Caki2 (cell line): ENCODE results near the gene CEP83. TPM values are rescaled to one million over a fixed set of nuclear protein-coding genes. Genes with fewer than 3 reads are reported as not detected.
A peak's percentile ranks its signal among the peaks of the same experiment; 100 is the strongest.
"Not testable (repeated sequence)": the region's sequence is repeated elsewhere in the genome, so short reads cannot be mapped to it uniquely, and the experiment has no call there.

Experiments
- DNase-seq: peaks from one replicate; pipeline ENCODE4 v3.0.0-alpha.2; 2015; ENCODE audit warnings: low read depth
- in situ Hi-C: cut with HindIII; loops from 2 replicates; pipeline ENCODE4 v1.10.0; 2016; ENCODE audit warnings: low sequenced_read_pairs, low pct_unique_long_range_greater_than_20kb, mixed read lengths
- total RNA-seq: library from RNA; depleted of rRNA; stranded (reverse); fragments of >200 nt; shearing (Covaris generic); gene quantifications from 2 replicates; pipeline ENCODE4 v1.2.3, GENCODE V29; 2014; ENCODE audit warnings: low replicate concordance

CEP83 gene
- total RNA-seq, 1 experiment from 2014 or later = 10.6 TPM

GRCh38 chr12:94437303-94437702 lies 22.4 kb downstream of the CEP83 start:
- no peak for DNase-seq
- in situ Hi-C loops = no loop called here

- in situ Hi-C loops = no loop called here
- no peak for DNase-seq
Observed at GRCh38 chr12:94435511-94435927, 24.1 kb downstream of the CEP83 start.

- no peak for DNase-seq
- in situ Hi-C loops = no loop called here
Observed at GRCh38 chr12:94434171-94434570, 25.5 kb downstream of the CEP83 start.

GRCh38 chr12:94433744-94434143 lies 25.9 kb downstream of the CEP83 start:
- in situ Hi-C loops = no loop called here
- no peak for DNase-seq

- in situ Hi-C loops = no loop called here
Observed at GRCh38 chr12:94430304-94430703, 29.4 kb downstream of the CEP83 start.

GRCh38 chr12:94429633-94430032 lies 30.0 kb downstream of the CEP83 start:
- in situ Hi-C loops = no loop called here
- no peak for DNase-seq

More at GRCh38 chr12:94430304-94430703, 29.4 kb downstream of the CEP83 start:
- no peak for DNase-seq

GRCh38 chr12:94429191-94429590 lies 30.5 kb downstream of the CEP83 start:
- DNase-seq = no peak
- in situ Hi-C loops = no loop called here

GRCh38 chr12:94427501-94428381 lies 31.9 kb downstream of the CEP83 start:
- in situ Hi-C loops = no loop called here
- no peak for DNase-seq

- in situ Hi-C loops = no loop called here
- no peak for DNase-seq
Observed at GRCh38 chr12:94426049-94426448, 33.6 kb downstream of the CEP83 start.

- in situ Hi-C loops = not testable (repeated sequence)
- DNase-seq = peak; percentile 1
Observed at GRCh38 chr12:94424830-94425229, 34.8 kb downstream of the CEP83 start.

- in situ Hi-C loops = no loop called here
- peak; percentile 5 for DNase-seq
Observed at GRCh38 chr12:94421868-94422740, 37.6 kb downstream of the CEP83 start.

GRCh38 chr12:94418517-94418916 lies 41.1 kb downstream of the CEP83 start:
- in situ Hi-C loops = no loop called here
- no peak for DNase-seq

- in situ Hi-C loops = no loop called here
- no peak for DNase-seq
Observed at GRCh38 chr12:94416613-94417012, 43.1 kb downstream of the CEP83 start.

GRCh38 chr12:94415066-94415465 lies 44.6 kb downstream of the CEP83 start:
- DNase-seq = no peak
- in situ Hi-C loops = no loop called here

- DNase-seq = no peak
- in situ Hi-C loops = no loop called here
Observed at GRCh38 chr12:94405413-94406116, 54.1 kb downstream of the CEP83 start.

GRCh38 chr12:94404854-94405253 lies 54.8 kb downstream of the CEP83 start:
- in situ Hi-C loops = no loop called here
- DNase-seq = no peak

GRCh38 chr12:94401326-94401725 lies 58.3 kb downstream of the CEP83 start:
- in situ Hi-C loops = no loop called here
- no peak for DNase-seq

GRCh38 chr12:94398685-94399084 lies 61.0 kb downstream of the CEP83 start:
- DNase-seq, in situ Hi-C loops: not testable (repeated sequence)

- in situ Hi-C loops = no loop called here
- DNase-seq = no peak
Observed at GRCh38 chr12:94397401-94397800, 62.3 kb downstream of the CEP83 start.
